ENCODE measurements around the gene SPATA4. TPM values are rescaled to one million over a fixed set of nuclear protein-coding genes. Genes with fewer than 3 reads are reported as not detected.

SPATA4 gene
- total and polyA plus RNA-seq, 2 of the 13 experiments (the other 11 are each of a cell fraction or from before 2014, with no cell fraction given), result not detected

- intact Hi-C loops (cut with micrococcal nuclease; ENCODE audit: unreplicated experiment) (loop anchor here (1.0 to 5.0 kb wide), 3 partner anchors 127 to 1292 kb away; partner anchors contain the start of gene AGA), in situ Hi-C loops (cut with HindIII; ENCODE audit: extremely low pct_ligation_motif_present, low pct_unique_long_range_greater_than_20kb) (loop anchor here (25.0 kb wide), 1 partner anchor 187 kb away; no protein-coding TSS in a partner anchor)
- Histone ChIP-seq H3K27ac (ENCODE audit: extremely low read length, insufficient read depth, low read length) (no peak overlapping the region), H4K20me1 (ENCODE audit: insufficient read depth, low read length) (no peaks in the 10 kb centered on the region), H3K79me2 (ENCODE audit: insufficient read depth, low read length) (no peaks in the 10 kb centered on the region), H3K9me3 (ENCODE audit: low read length) (no peaks in the 10 kb centered on the region), H3K4me3 (replicated peaks in 1 of 3; ENCODE audit: insufficient read depth in 1 of 3, low read depth in 2 of 3, low read length in 3 of 3) (no peak overlapping the region), H3K4me2 (ENCODE audit: low read depth, low read length) (no peak overlapping the region), H3K36me3 (replicated peaks in 1 of 2; ENCODE audit: control insufficient read depth in 1 of 2, insufficient read depth in 2 of 2, low read length in 2 of 2) (no peaks in the 10 kb centered on the region), H3K9ac (ENCODE audit: insufficient read depth, low read depth, low read length) (no peak overlapping the region), H3K27me3 (ENCODE audit: control insufficient read depth in 1 of 2, insufficient read depth in 2 of 2, low read length in 2 of 2) (no peaks in the 10 kb centered on the region), H3K4me1 (ENCODE audit: insufficient read depth, low read length) (no peaks in the 10 kb centered on the region), H2AFZ (ENCODE audit: low read length) (no peak overlapping the region)
- ChIA-PET CTCF (ENCODE audit: low intra/inter-chr PET ratio, low total read pairs) (no interaction called here), POLR2A (no interaction called here)
- ATAC-seq (no peak), FAIRE-seq (no peak), DNase-seq (ENCODE audit: low spot score) (no peak)
- TF ChIP-seq SP4 (CRISPR knock-in tag; IDR thresholded peaks at IDR 0.05) (no peak), SATB2 (CRISPR knock-in tag; IDR thresholded peaks at IDR 0.05) (no peak), ZNF7 (CRISPR knock-in tag; IDR thresholded peaks at IDR 0.05) (no peak), HNRNPLL (IDR thresholded peaks at IDR 0.05; ENCODE audit: low read depth, low read length, poor library complexity, severe bottlenecking) (no peak), ZNF264 (CRISPR knock-in tag; IDR thresholded peaks at IDR 0.05) (no peak), ZBTB25 (CRISPR knock-in tag; IDR thresholded peaks at IDR 0.05) (no peak), ZNF383 (CRISPR knock-in tag; IDR thresholded peaks at IDR 0.05; ENCODE audit: borderline replicate concordance) (no peak), FOXC1 (CRISPR knock-in tag; IDR thresholded peaks at IDR 0.05; ENCODE audit: borderline replicate concordance) (no peak), SMAD3 (CRISPR knock-in tag; IDR thresholded peaks at IDR 0.05) (no peak), WIZ (CRISPR knock-in tag; IDR thresholded peaks at IDR 0.05) (no peak), ELF4 (CRISPR knock-in tag; IDR thresholded peaks at IDR 0.05; ENCODE audit: borderline replicate concordance) (no peak), ZNF670 (CRISPR knock-in tag; IDR thresholded peaks at IDR 0.05; ENCODE audit: borderline replicate concordance) (no peak), CHD4 (IDR thresholded peaks at IDR 0.05; ENCODE audit: borderline replicate concordance, low read length) (no peak), FOXM1 (CRISPR knock-in tag; IDR thresholded peaks at IDR 0.05) (no peak), CSRNP1 (CRISPR knock-in tag; IDR thresholded peaks at IDR 0.05) (no peak), ZNF335 (CRISPR knock-in tag; IDR thresholded peaks at IDR 0.05) (no peak)
- WGBS (ENCODE audit: low lambda C conversion rate), result under 1% methylated on average over 3 of the region's 3 CpGs
- no TSS peak for BruUV-seq (replicated peaks)
These were observed 45.6 kb downstream of the SPATA4 start for GRCh38 chr4:176149680-176150355.
